ENCODE measurements around the gene SLC6A18. TPM values are rescaled to one million over a fixed set of nuclear protein-coding genes. Genes with fewer than 3 reads are reported as not detected.

The SLC6A18 gene
- total RNA-seq, 1 donor, result not detected

GRCh38 chr5:1180096-1180495, 45.1 kb upstream of the SLC6A18 start:
- H3K4me3 ChIP-seq (ENCODE audit: low read depth, low read length), result no peak overlapping the region
- TF ChIP-seq, protein P1, sequence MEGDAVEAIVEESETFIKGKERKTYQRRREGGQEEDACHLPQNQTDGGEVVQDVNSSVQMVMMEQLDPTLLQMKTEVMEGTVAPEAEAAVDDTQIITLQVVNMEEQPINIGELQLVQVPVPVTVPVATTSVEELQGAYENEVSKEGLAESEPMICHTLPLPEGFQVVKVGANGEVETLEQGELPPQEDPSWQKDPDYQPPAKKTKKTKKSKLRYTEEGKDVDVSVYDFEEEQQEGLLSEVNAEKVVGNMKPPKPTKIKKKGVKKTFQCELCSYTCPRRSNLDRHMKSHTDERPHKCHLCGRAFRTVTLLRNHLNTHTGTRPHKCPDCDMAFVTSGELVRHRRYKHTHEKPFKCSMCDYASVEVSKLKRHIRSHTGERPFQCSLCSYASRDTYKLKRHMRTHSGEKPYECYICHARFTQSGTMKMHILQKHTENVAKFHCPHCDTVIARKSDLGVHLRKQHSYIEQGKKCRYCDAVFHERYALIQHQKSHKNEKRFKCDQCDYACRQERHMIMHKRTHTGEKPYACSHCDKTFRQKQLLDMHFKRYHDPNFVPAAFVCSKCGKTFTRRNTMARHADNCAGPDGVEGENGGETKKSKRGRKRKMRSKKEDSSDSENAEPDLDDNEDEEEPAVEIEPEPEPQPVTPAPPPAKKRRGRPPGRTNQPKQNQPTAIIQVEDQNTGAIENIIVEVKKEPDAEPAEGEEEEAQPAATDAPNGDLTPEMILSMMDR (IDR thresholded peaks at IDR 0.05; ENCODE audit: insufficient read depth, low read depth, low read length), result no peak
- no peak for DNase-seq (ENCODE audit: low read depth)

GRCh38 chr5:1180841-1181271, 44.3 kb upstream of the SLC6A18 start:
- TF ChIP-seq, protein P1 (IDR thresholded peaks at IDR 0.05; ENCODE audit: insufficient read depth, low read depth, low read length), result no peak
- H3K4me3 ChIP-seq (ENCODE audit: low read depth, low read length), result no peak overlapping the region
- no peak for DNase-seq (ENCODE audit: low read depth)

DNA sequence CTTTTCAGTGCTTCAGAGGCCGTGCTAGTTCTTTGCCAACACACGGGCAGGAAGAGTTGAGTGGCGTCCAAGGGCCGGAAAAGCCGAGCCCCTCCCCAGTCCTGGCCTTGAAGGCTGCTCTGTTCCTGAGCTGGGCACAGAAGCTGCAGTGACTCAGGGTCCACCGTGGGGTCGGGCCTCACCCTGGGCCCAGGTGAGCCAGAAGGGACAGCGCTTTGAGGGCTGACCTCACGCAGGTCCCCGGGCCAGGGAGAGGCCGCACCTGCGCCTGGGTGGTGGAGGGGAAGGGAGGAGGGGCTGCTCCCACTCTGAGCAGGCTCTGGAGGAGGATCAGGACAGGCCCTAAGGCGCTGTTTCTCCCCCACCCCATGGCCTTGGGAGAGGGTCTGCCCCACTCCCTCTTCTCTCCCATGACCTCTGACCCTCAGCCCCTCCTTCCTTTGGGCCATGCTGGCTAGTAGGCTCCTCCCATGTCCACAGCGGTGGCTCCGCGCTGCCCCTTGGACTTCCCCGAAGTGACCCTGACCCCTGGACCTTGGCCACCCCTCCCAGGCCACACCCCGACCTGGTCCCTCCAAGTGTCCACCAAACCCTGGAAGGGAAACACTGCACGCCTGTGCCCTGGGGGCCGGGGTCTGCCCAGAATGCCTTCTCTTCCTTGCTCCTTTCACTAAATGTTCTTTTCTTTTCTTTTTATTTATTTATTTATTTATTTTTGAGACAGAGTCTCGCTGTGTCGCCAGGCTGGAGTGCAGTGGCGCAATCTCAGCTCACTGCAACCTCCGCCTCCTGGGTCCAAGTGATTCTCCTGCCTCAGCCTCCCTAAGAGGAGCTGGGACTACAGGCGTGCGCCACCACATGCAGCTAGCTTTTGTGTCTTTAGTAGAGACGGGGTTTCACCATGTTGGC, 43.5 kb upstream of the SLC6A18 start:
- no peak for DNase-seq (ENCODE audit: low read depth)
- no peak overlapping the region for H3K4me3 ChIP-seq (ENCODE audit: low read depth, low read length)
- TF ChIP-seq, protein P1 (IDR thresholded peaks at IDR 0.05; ENCODE audit: insufficient read depth, low read depth, low read length), result no peak

DNA sequence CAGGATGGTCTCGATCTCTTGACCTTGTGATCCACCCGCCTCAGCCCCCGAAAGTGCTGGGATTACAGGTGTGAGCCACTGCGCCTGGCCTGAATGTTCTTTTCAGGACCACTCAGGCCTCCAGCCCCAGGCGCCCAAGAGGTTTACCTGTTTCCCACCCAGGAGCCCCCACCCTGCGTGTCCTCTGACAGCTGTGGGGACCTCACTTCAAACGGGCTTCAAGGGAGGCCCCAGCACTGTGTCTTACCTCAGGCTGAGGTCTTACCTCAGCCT, 42.9 kb upstream of the SLC6A18 start:
- TF ChIP-seq, protein P1 (IDR thresholded peaks at IDR 0.05; ENCODE audit: insufficient read depth, low read depth, low read length), result no peak
- no peak for DNase-seq (ENCODE audit: low read depth)
- H3K4me3 ChIP-seq (ENCODE audit: low read depth, low read length), result no peak overlapping the region

- TF ChIP-seq, protein P1 (IDR thresholded peaks at IDR 0.05; ENCODE audit: insufficient read depth, low read depth, low read length), result no peak
- no peak for DNase-seq (ENCODE audit: low read depth)
Observed at GRCh38 chr5:1182633-1183423, 42.4 kb upstream of the SLC6A18 start.

DNA sequence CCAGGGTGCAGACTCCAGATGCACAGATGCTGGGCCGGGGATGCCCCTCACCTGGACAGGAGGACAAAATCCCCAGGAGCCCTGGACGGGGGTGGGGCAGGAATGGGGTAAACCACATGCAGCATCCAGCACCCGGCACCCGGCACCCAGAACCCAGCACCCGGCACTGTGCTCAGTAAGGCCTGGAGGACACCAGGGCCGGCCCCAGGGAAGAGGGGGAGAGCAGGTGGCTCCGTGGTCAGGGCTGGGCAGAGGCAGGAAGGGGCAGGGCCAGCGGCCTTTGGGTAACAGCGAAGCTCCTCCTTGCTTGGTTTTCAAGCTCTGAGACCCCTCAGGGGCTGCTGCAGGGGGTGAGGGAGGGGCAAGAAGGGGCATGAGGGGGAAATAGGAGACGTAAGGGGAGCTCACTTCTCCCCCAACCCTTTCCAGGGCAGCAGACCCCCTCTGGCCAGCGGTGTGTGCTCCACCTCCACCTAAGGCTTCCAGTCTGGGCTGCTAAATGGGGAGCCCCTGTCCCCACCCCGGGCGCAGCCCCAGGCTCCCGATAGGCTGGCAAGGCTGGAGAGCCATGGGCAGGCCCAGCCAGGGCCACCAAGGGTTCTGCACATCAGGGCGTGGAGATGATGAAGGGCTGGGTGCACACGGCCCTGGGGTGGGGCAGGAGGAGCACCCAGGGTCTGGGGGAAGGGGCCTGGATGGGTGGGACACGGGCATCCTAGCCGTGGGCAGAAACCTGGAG, 41.6 kb upstream of the SLC6A18 start:
- TF ChIP-seq, protein P1 (IDR thresholded peaks at IDR 0.05; ENCODE audit: insufficient read depth, low read depth, low read length), result no peak

More at GRCh38 chr5:1182633-1183423, 42.4 kb upstream of the SLC6A18 start:
- H3K4me3 ChIP-seq (ENCODE audit: low read depth, low read length), result no peak overlapping the region

More for the DNA sequence above, 41.6 kb upstream of the SLC6A18 start:
- H3K4me3 ChIP-seq (ENCODE audit: low read depth, low read length), result no peak overlapping the region
- no peak for DNase-seq (ENCODE audit: low read depth)
